ENCODE results near the gene PDE11A.

GRCh38 chr2:177810906-177811305 is 261.7 kb downstream of the PDE11A start:
- TF ChIP-seq CTCF (IDR thresholded peaks at IDR 0.05) (no peak), POLR2A (IDR thresholded peaks at IDR 0.05) (no peak), EP300 (IDR thresholded peaks at IDR 0.05) (no peak)
